Naive thymus-derived CD4-positive, alpha-beta T cell (primary cell): ENCODE measurements around the gene EFNA1. TPM values are rescaled to one million over a fixed set of nuclear protein-coding genes. Genes with fewer than 3 reads are reported as not detected.
A peak's percentile ranks its signal among the peaks of the same experiment; 100 is the strongest.

Experiments used
- ATAC-seq: fragments of 150-1000 bp; cut with Tn5 transposase; 2 replicates; pipeline ENCODE4 v1.10.0; 2021; ENCODE audit warnings: mild to moderate bottlenecking, moderate library complexity
- CTCF ChIA-PET: fragments of 350-600 bp; sonication (Branson Sonifier 250); formaldehyde crosslinking; loops from one replicate; lab custom pipeline; 2021; ENCODE audit warnings: antibody characterized with exemption; lab: Charles Lee
- POLR2A ChIA-PET: fragments of 350-600 bp; sonication (Branson Sonifier 250); formaldehyde crosslinking; loops from one replicate; lab custom pipeline; 2021; ENCODE audit warnings: antibody characterized with exemption, inconsistent platforms; lab: Charles Lee
- DNase-seq, 9 donors: peaks; one replicate each; pipeline versions ENCODE4 v3.0.0 to v3.0.0-alpha.2; 2020 to 2022; ENCODE audit warnings: mixed read lengths in 1 of 9
- H3K27ac ChIP-seq: one replicate; pipeline ENCODE4 v1.7.0; 2013; ENCODE audit warnings: mild to moderate bottlenecking, low read depth, low read length, moderate library complexity
- H3K27me3 ChIP-seq, 2 donors: one replicate each; pipeline ENCODE4 v1.7.0; 2013; ENCODE audit warnings: low read length in 2 of 2, mild to moderate bottlenecking in 2 of 2, moderate library complexity in 2 of 2; ENCODE audit not compliant: control insufficient read depth in 2 of 2, insufficient read depth in 2 of 2
- H3K36me3 ChIP-seq, 3 experiments: 1 replicate in 2 of 3; 2 replicates in 1 of 3; pipeline ENCODE4 v1.7.0; 2013; ENCODE audit warnings: low read length in 3 of 3, mild to moderate bottlenecking in 3 of 3, moderate library complexity in 1 of 3; ENCODE audit not compliant: insufficient read depth in 3 of 3, control insufficient read depth in 2 of 3
- H3K4me1 ChIP-seq, 2 donors: one replicate each; pipeline ENCODE4 v1.7.0; 2013; ENCODE audit warnings: low read length in 2 of 2, mild to moderate bottlenecking in 2 of 2, moderate library complexity in 1 of 2; ENCODE audit not compliant: control insufficient read depth in 2 of 2, insufficient read depth in 2 of 2
- H3K4me3 ChIP-seq: 2 replicates; pipeline ENCODE4 v1.7.0; 2013; ENCODE audit warnings: mild to moderate bottlenecking, low read length
- H3K9me3 ChIP-seq, 3 experiments: 1 replicate in 2 of 3; 2 replicates in 1 of 3; pipeline ENCODE4 v1.7.0; 2013; ENCODE audit warnings: low read length in 3 of 3; ENCODE audit not compliant: control insufficient read depth in 2 of 3
- H3K27ac Mint-ChIP-seq, 9 donors: one replicate each; pipeline ENCODE4 v1.8.0; 2020 to 2022; ENCODE audit warnings: mixed read lengths in 9 of 9, mild to moderate bottlenecking in 8 of 9, moderate library complexity in 5 of 9, inconsistent platforms in 2 of 9
- H3K27me3 Mint-ChIP-seq, 5 donors: one replicate each; pipeline ENCODE4 v1.8.0; 2021 to 2022; ENCODE audit warnings: mixed read lengths in 5 of 5, mild to moderate bottlenecking in 1 of 5
- H3K36me3 Mint-ChIP-seq, 5 donors: one replicate each; pipeline ENCODE4 v1.8.0; 2020 to 2022; ENCODE audit warnings: mixed read lengths in 5 of 5, mild to moderate bottlenecking in 3 of 5, inconsistent platforms in 1 of 5
- H3K4me1 Mint-ChIP-seq, 7 donors: one replicate each; pipeline ENCODE4 v1.8.0; 2020 to 2022; ENCODE audit warnings: mixed read lengths in 7 of 7, mild to moderate bottlenecking in 3 of 7, inconsistent platforms in 1 of 7
- H3K4me3 Mint-ChIP-seq, 10 donors: one replicate each; pipeline ENCODE4 v1.8.0; 2020 to 2022; ENCODE audit warnings: mild to moderate bottlenecking in 10 of 10, mixed read lengths in 10 of 10, moderate library complexity in 6 of 10, inconsistent platforms in 2 of 10
- H3K9me3 Mint-ChIP-seq, 11 donors: one replicate each; pipeline ENCODE4 v1.8.0; 2020 to 2022; ENCODE audit warnings: mixed read lengths in 11 of 11, mild to moderate bottlenecking in 4 of 11, inconsistent platforms in 1 of 11, moderate library complexity in 1 of 11
- intact Hi-C, 2 donors: fragments of 100-400 bp; cut with micrococcal nuclease; formaldehyde crosslinking; loops; one replicate each; pipeline ENCODE4 v1.15.1; 2023
- polyA plus RNA-seq, 2 donors: library from polyadenylated mRNA; unstranded; fragments of 300-500 nt; fragmentation: Illumina TruSeq; gene quantifications; one replicate each; pipeline ENCODE4 v1.2.3, GENCODE V29; 2021
- total RNA-seq, 6 experiments: library from RNA in 5 of 6; stranded (reverse) in 5 of 6; gene quantifications; 1 replicate in 5 of 6; 2 replicates in 1 of 6; pipeline ENCODE4 v1.2.3 and lab custom pipeline; 2021 to 2026

Gene EFNA1
- total and polyA plus RNA-seq, 7 experiments from 2014 or later: 4.0 to 16.8 (median 7.1) TPM; not detected in 1

DNA sequence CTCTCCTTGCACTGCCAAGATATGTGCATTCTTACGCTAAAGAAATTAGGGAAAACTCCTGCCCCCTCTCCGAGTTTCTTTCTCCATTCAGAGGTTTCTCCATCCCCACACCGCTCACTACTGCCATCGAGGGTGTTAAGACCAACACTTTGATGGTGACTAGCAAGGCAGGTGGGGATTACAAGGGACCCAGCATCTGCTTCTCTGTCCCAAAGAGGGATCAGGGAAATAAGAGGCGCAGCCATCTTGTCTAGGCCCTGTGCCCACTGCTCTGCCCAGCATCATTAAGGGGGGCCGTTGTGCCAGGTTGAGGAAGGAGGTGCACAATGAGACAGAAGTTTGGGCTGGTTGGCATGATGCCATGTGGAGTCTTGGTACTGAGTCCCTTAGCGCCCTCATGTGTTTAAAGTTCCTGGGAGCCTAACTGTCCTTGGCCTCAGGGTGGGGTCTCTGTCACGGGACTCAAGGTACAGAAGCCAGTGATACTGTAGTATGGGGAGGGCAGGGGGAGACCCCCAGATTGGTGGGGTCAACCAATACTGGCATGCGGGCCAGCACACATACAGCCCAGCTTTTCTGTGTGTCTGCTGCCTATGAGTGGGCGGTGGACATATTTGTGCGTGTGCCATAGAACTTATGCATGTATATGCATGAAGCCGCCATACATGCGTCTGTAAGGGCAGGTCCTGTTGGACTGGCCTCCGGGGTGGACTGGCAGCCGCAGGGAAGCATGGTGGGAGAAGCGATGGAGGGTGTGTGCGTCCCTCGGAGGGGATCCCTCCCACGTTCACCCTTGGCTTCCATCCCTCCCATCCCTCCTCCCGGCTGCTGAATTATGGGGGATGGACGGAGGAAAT is 43.6 kb upstream of the EFNA1 start:
- Histone ChIP-seq H3K4me3 (peak overlapping the region; percentile 97), H3K27me3 (peaks cover 28 to 31% of the 10 kb centered on the region in 2 donors), H3K4me1 (peaks cover 58 to 59% of the 10 kb centered on the region in 2 donors), H3K27ac (peak overlapping the region; percentile 63), H3K9me3 (no peaks in the 10 kb centered on the region), H3K36me3 (no peaks in the 10 kb centered on the region)
- ATAC-seq (no peak), DNase-seq (peak in 1 of 9 donors; percentile 41)
- ChIA-PET CTCF (interaction anchor here (0.8 to 4.7 kb wide), 14 partner anchors 9 to 142 kb away, joined by 3 to 131 read pairs (median 6); partner anchors contain the start of genes ADAM15, EFNA4, KRTCAP2 and PBXIP1), POLR2A (interaction anchor here (1.0 to 4.4 kb wide), 8 partner anchors 9 to 524 kb away, joined by 3 to 51 read pairs (median 3); partner anchors contain the start of gene EFNA4)
- intact Hi-C loops: loop anchor here (1.0 to 10.0 kb wide), 10 partner anchors 21 to 609 kb away; partner anchors contain the start of genes EFNA4 (in 2 of the 2), KRTCAP2 (in 2 of the 2), SLC50A1 (in 2 of the 2) and TRIM46 (in 2 of the 2)
- peaks cover 0 to 4% (median 0%) of the 10 kb centered on the region in 5 donors for H3K36me3 Mint-ChIP-seq
- peaks cover 0 to 4% (median 0%) of the 10 kb centered on the region in 11 donors for H3K9me3 Mint-ChIP-seq
- peak overlapping the region in 8 of 9 donors; percentile 67 to 98 (median 90) for H3K27ac Mint-ChIP-seq
- peak overlapping the region; percentile 88 to 100 (median 94) for H3K4me3 Mint-ChIP-seq
- H3K27me3 Mint-ChIP-seq: peaks cover 17 to 49% (median 31%) of the 10 kb centered on the region in 5 donors
- peaks cover 30 to 51% (median 49%) of the 10 kb centered on the region in 7 donors for H3K4me1 Mint-ChIP-seq

DNA sequence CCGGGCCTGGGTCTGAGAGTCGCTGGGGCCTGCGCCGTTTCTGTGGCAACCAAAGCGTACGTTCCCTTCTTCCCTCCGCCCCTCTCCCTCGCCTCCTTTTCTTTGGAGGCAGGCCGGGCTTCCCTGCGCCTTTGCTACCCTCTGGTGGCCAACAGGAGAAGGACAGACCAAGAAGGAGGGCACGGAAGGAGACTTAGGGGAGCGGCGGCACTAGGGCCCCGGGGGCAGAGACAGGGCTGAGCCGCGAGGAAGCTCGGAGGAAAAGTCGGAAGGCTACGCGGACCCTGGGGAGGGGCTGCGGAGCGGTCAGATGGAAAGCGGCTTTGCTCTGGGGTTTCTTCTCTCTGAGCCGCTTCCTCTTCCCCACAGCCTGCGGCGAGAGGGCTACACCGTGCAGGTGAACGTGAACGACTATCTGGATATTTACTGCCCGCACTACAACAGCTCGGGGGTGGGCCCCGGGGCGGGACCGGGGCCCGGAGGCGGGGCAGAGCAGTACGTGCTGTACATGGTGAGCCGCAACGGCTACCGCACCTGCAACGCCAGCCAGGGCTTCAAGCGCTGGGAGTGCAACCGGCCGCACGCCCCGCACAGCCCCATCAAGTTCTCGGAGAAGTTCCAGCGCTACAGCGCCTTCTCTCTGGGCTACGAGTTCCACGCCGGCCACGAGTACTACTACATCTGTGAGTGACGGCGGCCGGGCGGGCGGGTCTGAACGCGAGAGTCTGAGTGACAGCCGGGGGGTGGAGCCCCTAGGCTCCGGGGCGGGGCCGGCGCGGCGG is 42.8 kb upstream of the EFNA1 start:
- Mint-ChIP-seq H3K9me3 (peaks cover 0 to 2% (median 0%) of the 10 kb centered on the region in 11 donors), H3K4me3 (peak overlapping the region; percentile 88 to 100 (median 94)), H3K36me3 (peaks cover 0 to 4% (median 0%) of the 10 kb centered on the region in 5 donors), H3K27ac (peak overlapping the region; percentile 88 to 98 (median 93)), H3K4me1 (peaks cover 24 to 43% (median 41%) of the 10 kb centered on the region in 7 donors), H3K27me3 (peaks cover 17 to 41% (median 23%) of the 10 kb centered on the region in 5 donors)
- H3K4me3 ChIP-seq: peak overlapping the region; percentile 97
- H3K36me3 ChIP-seq: no peaks in the 10 kb centered on the region
- peak overlapping the region; percentile 63 for H3K27ac ChIP-seq
- POLR2A ChIA-PET: interaction anchor here (0.6 to 4.4 kb wide), 14 partner anchors 10 to 525 kb away, joined by 3 to 51 read pairs (median 3); partner anchors contain the start of genes EFNA4, KRTCAP2, PBXIP1 and PMVK
- H3K27me3 ChIP-seq: peaks cover 28 to 31% of the 10 kb centered on the region in 2 donors
- DNase-seq (peak; percentile 87 to 96 (median 93)), ATAC-seq (peak; percentile 86)
- H3K9me3 ChIP-seq: no peaks in the 10 kb centered on the region
- CTCF ChIA-PET: interaction anchor here (0.5 to 4.7 kb wide), 36 partner anchors 10 to 605 kb away, joined by 3 to 131 read pairs (median 4); partner anchors contain the start of genes ADAM15, CKS1B, EFNA4 and FLAD1
- H3K4me1 ChIP-seq: peaks cover 51 to 53% of the 10 kb centered on the region in 2 donors
- intact Hi-C loops: loop anchor here (1.0 to 10.0 kb wide), 16 partner anchors 14 to 967 kb away; partner anchors contain the start of genes EFNA4 (in 2 of the 2), KRTCAP2 (in 2 of the 2), PBXIP1 (in 2 of the 2) and SLC50A1 (in 2 of the 2)

DNA sequence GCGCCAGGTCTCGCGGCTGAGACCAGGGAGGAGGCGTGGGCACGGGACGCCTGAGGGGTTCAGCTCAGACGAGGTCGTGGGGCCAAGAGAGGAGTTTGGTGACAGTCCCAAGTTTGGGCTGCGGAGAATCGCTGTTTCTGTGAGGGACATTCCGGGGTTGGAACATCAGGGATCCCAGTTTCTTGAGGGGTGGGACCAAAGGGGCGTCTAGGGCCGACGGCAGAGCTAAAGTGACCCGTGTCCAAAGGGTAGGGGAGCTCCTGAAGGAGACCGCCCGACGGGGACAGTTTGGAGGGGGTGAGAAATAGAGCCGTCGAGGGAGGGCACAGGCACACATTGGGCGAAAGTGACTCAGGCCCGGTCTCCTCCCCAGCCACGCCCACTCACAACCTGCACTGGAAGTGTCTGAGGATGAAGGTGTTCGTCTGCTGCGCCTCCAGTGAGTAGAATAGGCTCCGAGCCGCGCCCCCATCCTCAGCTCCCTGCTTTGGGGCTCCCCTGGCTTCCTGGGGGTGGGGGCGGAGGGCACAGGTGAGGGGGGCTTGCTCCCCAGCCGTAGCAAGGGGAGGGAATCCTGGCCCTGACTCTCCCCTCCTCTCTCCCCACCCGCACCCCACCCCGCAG is 42.1 kb upstream of the EFNA1 start:
- H3K36me3 Mint-ChIP-seq: peaks cover 0 to 4% (median 0%) of the 10 kb centered on the region in 5 donors
- ChIA-PET CTCF (interaction anchor here (0.5 to 4.7 kb wide), 35 partner anchors 9 to 648 kb away, joined by 3 to 131 read pairs (median 4); partner anchors contain the start of genes ADAM15, EFNA4, FLAD1 and KRTCAP2), POLR2A (interaction anchor here (0.8 to 4.4 kb wide), 11 partner anchors 13 to 149 kb away, joined by 3 to 51 read pairs (median 3); partner anchors contain the start of genes EFNA4, KRTCAP2, PBXIP1 and PMVK)
- ATAC-seq (peak; percentile 35), DNase-seq (peak in 7 of 9 donors; percentile 31 to 79 (median 51))
- no peaks in the 10 kb centered on the region for H3K36me3 ChIP-seq
- peaks cover 17 to 35% (median 23%) of the 10 kb centered on the region in 5 donors for H3K27me3 Mint-ChIP-seq
- H3K4me1 ChIP-seq: peaks cover 44 to 46% of the 10 kb centered on the region in 2 donors
- peak overlapping the region; percentile 97 for H3K4me3 ChIP-seq
- intact Hi-C loops: loop anchor here (1.0 to 10.0 kb wide), 12 partner anchors 14 to 967 kb away; partner anchors contain the start of genes KRTCAP2 (in 2 of the 2), TRIM46 (in 2 of the 2), ADAM15 (in 1 of the 2) and LAMTOR2 (in 1 of the 2)
- H3K9me3 Mint-ChIP-seq: peaks cover 0 to 2% (median 0%) of the 10 kb centered on the region in 11 donors
- H3K4me1 Mint-ChIP-seq: peaks cover 24 to 42% (median 39%) of the 10 kb centered on the region in 7 donors
- peak overlapping the region; percentile 88 to 100 (median 94) for H3K4me3 Mint-ChIP-seq
- H3K9me3 ChIP-seq: no peaks in the 10 kb centered on the region
- H3K27ac ChIP-seq: peak overlapping the region; percentile 63
- H3K27me3 ChIP-seq: peaks cover 28 to 31% of the 10 kb centered on the region in 2 donors
- peak overlapping the region; percentile 88 to 98 (median 93) for H3K27ac Mint-ChIP-seq

DNA sequence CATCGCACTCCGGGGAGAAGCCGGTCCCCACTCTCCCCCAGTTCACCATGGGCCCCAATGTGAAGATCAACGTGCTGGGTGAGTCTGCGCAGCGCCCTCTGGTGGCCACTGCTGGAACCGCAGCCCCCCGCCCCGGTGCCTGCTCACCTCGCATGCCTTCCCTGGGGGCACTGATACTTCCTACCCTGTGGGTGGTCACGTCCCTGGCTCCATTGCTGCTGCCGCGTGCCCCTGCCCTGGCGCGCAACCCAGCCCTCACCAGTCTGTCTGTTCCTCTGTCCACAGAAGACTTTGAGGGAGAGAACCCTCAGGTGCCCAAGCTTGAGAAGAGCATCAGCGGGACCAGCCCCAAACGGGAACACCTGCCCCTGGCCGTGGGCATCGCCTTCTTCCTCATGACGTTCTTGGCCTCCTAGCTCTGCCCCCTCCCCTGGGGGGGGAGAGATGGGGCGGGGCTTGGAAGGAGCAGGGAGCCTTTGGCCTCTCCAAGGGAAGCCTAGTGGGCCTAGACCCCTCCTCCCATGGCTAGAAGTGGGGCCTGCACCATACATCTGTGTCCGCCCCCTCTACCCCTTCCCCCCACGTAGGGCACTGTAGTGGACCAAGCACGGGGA is 41.4 kb upstream of the EFNA1 start:
- H3K27ac Mint-ChIP-seq: peak overlapping the region in 7 of 9 donors; percentile 46 to 89 (median 72)
- intact Hi-C loops: loop anchor here in 1 of 2 donors (5.0 to 10.0 kb wide), 2 partner anchors 611 to 966 kb away; partner anchors contain the start of genes LAMTOR2 and UBQLN4
- POLR2A ChIA-PET: interaction anchor here (2.2 to 4.4 kb wide), 2 partner anchors 21 to 86 kb away, joined by 10 to 51 read pairs; partner anchors contain the start of genes EFNA4 and KRTCAP2
- H3K36me3 Mint-ChIP-seq: peaks cover 0 to 4% (median 0%) of the 10 kb centered on the region in 5 donors
- H3K27me3 Mint-ChIP-seq: peaks cover 16 to 32% (median 22%) of the 10 kb centered on the region in 5 donors
- no peak overlapping the region for H3K27ac ChIP-seq
- H3K4me3 ChIP-seq: no peak overlapping the region
- H3K4me1 Mint-ChIP-seq: peaks cover 22 to 41% (median 38%) of the 10 kb centered on the region in 7 donors
- CTCF ChIA-PET: interaction anchor here (1.0 to 4.7 kb wide), 14 partner anchors 9 to 648 kb away, joined by 3 to 131 read pairs (median 5); partner anchors contain the start of genes EFNA4 and KRTCAP2
- H3K27me3 ChIP-seq: peaks cover 24 to 26% of the 10 kb centered on the region in 2 donors
- ATAC-seq (peak; percentile 46), DNase-seq (peak; percentile 71 to 88 (median 79))
- H3K4me1 ChIP-seq: peaks cover 38 to 39% of the 10 kb centered on the region in 2 donors
- no peaks in the 10 kb centered on the region for H3K9me3 ChIP-seq
- H3K36me3 ChIP-seq: no peaks in the 10 kb centered on the region
- H3K9me3 Mint-ChIP-seq: peaks cover 0 to 2% (median 0%) of the 10 kb centered on the region in 11 donors
- peak overlapping the region; percentile 39 to 100 (median 90) for H3K4me3 Mint-ChIP-seq
